HEK293 (cell line): ENCODE results near the gene BAK1.

Experiments
- CTCF ChIP-seq: fragments of 450-650 bp; formaldehyde crosslinking; IDR thresholded peaks from 2 replicates; pipeline ENCODE4 v1.5.1; 2016; ENCODE audit warnings: missing biosample characterization, missing genetic modification characterization
- REST ChIP-seq: fragments of 450-650 bp; formaldehyde crosslinking; IDR thresholded peaks from 2 replicates; pipeline ENCODE4 v1.5.1; 2016; ENCODE audit warnings: missing biosample characterization, missing genetic modification characterization
- SALL2 ChIP-seq: fragments of 450-650 bp; formaldehyde crosslinking; IDR thresholded peaks from 2 replicates; pipeline ENCODE4 v1.5.0; 2017; ENCODE audit warnings: missing biosample characterization, mild to moderate bottlenecking, missing genetic modification characterization, borderline replicate concordance
- TCF7L2 ChIP-seq: IDR thresholded peaks from 2 replicates; pipeline ENCODE4 v1.6.1; 2011; ENCODE audit warnings: low read depth, mild to moderate bottlenecking, inconsistent platforms, low read length, moderate library complexity, borderline replicate concordance
- ZNF24 ChIP-seq: fragments of 450-650 bp; formaldehyde crosslinking; IDR thresholded peaks from 2 replicates; pipeline ENCODE4 v1.5.1; 2016; ENCODE audit warnings: missing biosample characterization, missing genetic modification characterization

GRCh38 chr6:33627876-33628275 is 47.8 kb upstream of the BAK1 start:
- no peak for TF ChIP-seq REST (tag by site-specific recombination)
- TF ChIP-seq SALL2 (tag by site-specific recombination) = no peak
- no peak for TF ChIP-seq CTCF (tag by site-specific recombination)
- TF ChIP-seq ZNF24 (tag by site-specific recombination) = no peak
- TF ChIP-seq TCF7L2 = no peak
